Measurements from ENCODE around the gene OSBPL1A. TPM values are rescaled to one million over a fixed set of nuclear protein-coding genes. Genes with fewer than 3 reads are reported as not detected.

The OSBPL1A gene
- total RNA-seq, 1 experiment from 2014 or later: 34.8 TPM

DNA sequence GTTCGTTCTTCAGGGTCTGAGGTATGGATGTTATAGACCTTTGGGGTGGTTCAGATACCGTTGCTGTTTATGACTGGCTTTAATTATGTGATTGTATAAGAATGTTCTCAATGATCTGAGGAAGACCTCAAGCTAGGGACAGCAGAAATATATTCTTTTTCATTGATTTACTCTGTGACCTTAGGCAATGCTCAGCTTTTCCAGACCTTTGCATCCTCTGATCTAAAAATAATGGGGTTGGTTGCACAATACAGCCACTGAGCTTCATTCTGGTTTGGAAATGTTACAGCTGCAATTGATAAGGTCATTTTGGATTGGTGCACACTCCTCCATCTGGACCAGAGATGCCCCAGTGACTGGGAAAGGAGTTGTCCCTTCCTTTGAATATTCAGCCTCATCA, 276.0 kb downstream of the OSBPL1A start:
- no peak overlapping the region for H3K4me3 Mint-ChIP-seq (ENCODE audit: low read depth, unreplicated experiment)
- CTCF ChIA-PET: no interaction called here
- H3K9me3 Mint-ChIP-seq (ENCODE audit: low read depth, unreplicated experiment): peaks cover 4% of the 10 kb centered on the region

DNA sequence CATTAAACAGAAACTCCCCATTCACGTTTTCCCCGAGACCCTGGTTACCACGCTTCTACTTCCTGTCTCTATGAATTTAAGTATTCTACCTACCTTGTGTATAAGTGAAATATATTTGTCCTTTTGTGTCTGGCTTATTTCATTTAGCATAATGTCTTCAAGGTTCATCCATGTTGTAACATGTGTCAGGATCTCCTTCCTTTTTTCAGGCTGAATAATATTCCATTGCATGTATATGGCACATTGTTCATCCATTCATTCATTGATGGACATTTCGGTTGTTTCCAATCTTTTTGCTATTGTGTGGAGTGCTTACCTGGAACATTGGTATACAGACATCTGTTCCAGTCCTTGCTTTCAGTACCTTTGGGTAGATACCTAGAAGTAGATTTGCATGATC, 276.9 kb downstream of the OSBPL1A start:
- intact Hi-C loops (cut with micrococcal nuclease; ENCODE audit: unreplicated experiment): no loop called here
- CTCF ChIA-PET: no interaction called here
- H3K27me3 Mint-ChIP-seq (ENCODE audit: unreplicated experiment): no peaks in the 10 kb centered on the region
- BruUV-seq (replicated peaks): no TSS peak
- no peak for DNase-seq
- H3K9me3 Mint-ChIP-seq (ENCODE audit: low read depth, unreplicated experiment): peaks cover 4% of the 10 kb centered on the region
- H3K4me1 Mint-ChIP-seq (ENCODE audit: low read depth, unreplicated experiment): peaks cover 8% of the 10 kb centered on the region
- H3K36me3 Mint-ChIP-seq (ENCODE audit: insufficient read depth, unreplicated experiment): no peaks in the 10 kb centered on the region
- no peak for TF ChIP-seq CTCF (IDR thresholded peaks at IDR 0.05; ENCODE audit: unreplicated experiment)
- H3K27ac Mint-ChIP-seq (ENCODE audit: unreplicated experiment): no peak overlapping the region
- no peak overlapping the region for H3K4me3 Mint-ChIP-seq (ENCODE audit: low read depth, unreplicated experiment)

More for the DNA sequence above, 276.0 kb downstream of the OSBPL1A start:
- Mint-ChIP-seq H3K4me1 (ENCODE audit: low read depth, unreplicated experiment) (peaks cover 8% of the 10 kb centered on the region), H3K36me3 (ENCODE audit: insufficient read depth, unreplicated experiment) (no peaks in the 10 kb centered on the region), H3K27me3 (ENCODE audit: unreplicated experiment) (no peaks in the 10 kb centered on the region), H3K27ac (ENCODE audit: unreplicated experiment) (no peak overlapping the region)
- BruUV-seq (replicated peaks): no TSS peak
- intact Hi-C loops (cut with micrococcal nuclease; ENCODE audit: unreplicated experiment): no loop called here
- no peak for TF ChIP-seq CTCF (IDR thresholded peaks at IDR 0.05; ENCODE audit: unreplicated experiment)
- no peak for DNase-seq

DNA sequence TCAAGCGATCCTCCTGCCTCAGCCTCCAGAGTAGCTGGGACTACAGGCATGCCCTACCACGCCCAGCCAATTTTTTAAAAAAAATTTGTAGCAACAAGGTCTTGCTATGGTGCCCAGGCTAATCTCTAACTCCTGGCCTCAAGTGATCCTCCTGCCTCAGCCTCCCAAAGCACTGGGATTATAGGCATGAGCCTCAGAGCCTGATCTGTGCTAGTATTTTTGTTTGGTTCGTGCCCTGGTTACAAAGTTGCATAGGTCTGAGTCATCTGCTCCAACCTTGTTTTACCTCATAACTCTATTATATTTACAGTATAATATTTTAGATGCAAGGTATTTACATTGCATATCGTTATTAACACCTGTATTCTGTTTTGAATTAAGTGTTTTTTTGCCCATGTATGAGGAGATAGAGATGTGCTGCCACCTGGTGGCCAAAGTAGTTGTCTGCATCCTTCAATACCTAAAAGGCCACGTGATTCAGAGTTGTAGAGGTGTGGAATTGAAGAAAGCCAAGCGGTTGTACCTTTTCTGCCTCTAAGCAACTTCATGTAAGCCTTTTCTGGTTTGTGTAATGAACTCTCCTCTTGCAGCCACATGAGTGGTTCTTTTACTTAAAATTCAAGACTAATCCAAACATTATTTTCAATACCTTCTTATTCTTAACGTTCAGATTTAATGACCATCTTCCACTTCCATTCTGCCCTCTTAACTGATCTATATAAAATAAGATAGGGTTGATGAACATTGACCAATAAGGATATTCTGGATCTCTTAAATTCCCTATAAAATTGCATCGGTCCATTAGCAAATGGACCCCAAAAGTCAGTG, 278.7 kb downstream of the OSBPL1A start:
- H3K36me3 Mint-ChIP-seq (ENCODE audit: insufficient read depth, unreplicated experiment): no peaks in the 10 kb centered on the region
- H3K27ac Mint-ChIP-seq (ENCODE audit: unreplicated experiment): no peak overlapping the region
- H3K27me3 Mint-ChIP-seq (ENCODE audit: unreplicated experiment): no peaks in the 10 kb centered on the region
- peak; percentile 74 for DNase-seq
- no peak overlapping the region for H3K4me3 Mint-ChIP-seq (ENCODE audit: low read depth, unreplicated experiment)
- H3K9me3 Mint-ChIP-seq (ENCODE audit: low read depth, unreplicated experiment): peaks cover 4% of the 10 kb centered on the region
- H3K4me1 Mint-ChIP-seq (ENCODE audit: low read depth, unreplicated experiment): peaks cover 25% of the 10 kb centered on the region
- CTCF ChIA-PET: interaction anchor here (0.7 kb wide), 1 partner anchor 15 kb away, joined by 3 read pairs; no protein-coding TSS in a partner anchor
- no TSS peak for BruUV-seq (replicated peaks)
- intact Hi-C loops (cut with micrococcal nuclease; ENCODE audit: unreplicated experiment): loop anchor here (1.0 to 10.0 kb wide), 3 partner anchors 102 to 294 kb away; no protein-coding TSS in a partner anchor
- TF ChIP-seq CTCF (IDR thresholded peaks at IDR 0.05; ENCODE audit: unreplicated experiment): peak; percentile 81

DNA sequence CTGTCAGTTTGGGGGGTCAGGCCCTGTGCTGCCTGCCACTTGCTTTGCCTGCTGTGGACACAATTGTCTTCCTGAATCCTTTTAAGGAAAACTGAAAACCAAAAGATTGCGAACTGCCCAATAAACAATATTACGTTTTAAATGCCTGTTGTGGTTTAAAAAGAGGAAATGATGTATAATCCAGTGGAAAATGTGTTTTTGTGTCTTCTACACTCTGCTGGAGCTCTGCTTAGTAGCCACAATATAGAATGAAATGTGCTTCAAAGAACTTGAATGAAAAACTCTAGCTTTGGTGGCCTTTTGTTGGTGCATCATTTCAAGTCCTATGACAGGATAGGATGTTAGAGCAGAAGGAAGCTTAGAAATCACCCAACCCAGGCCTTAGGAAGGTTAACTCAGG, 282.0 kb downstream of the OSBPL1A start:
- no peak overlapping the region for H3K27ac Mint-ChIP-seq (ENCODE audit: unreplicated experiment)
- no peaks in the 10 kb centered on the region for H3K27me3 Mint-ChIP-seq (ENCODE audit: unreplicated experiment)
- no peak for TF ChIP-seq CTCF (IDR thresholded peaks at IDR 0.05; ENCODE audit: unreplicated experiment)
- peaks cover under 1% of the 10 kb centered on the region for H3K9me3 Mint-ChIP-seq (ENCODE audit: low read depth, unreplicated experiment)
- no TSS peak for BruUV-seq (replicated peaks)
- peaks cover 47% of the 10 kb centered on the region for H3K4me1 Mint-ChIP-seq (ENCODE audit: low read depth, unreplicated experiment)
- no peaks in the 10 kb centered on the region for H3K36me3 Mint-ChIP-seq (ENCODE audit: insufficient read depth, unreplicated experiment)
- DNase-seq: no peak
- no peak overlapping the region for H3K4me3 Mint-ChIP-seq (ENCODE audit: low read depth, unreplicated experiment)
- intact Hi-C loops (cut with micrococcal nuclease; ENCODE audit: unreplicated experiment): loop anchor here (5.0 to 10.0 kb wide), 2 partner anchors 98 to 291 kb away; no protein-coding TSS in a partner anchor
- CTCF ChIA-PET: no interaction called here

Data from Calu3 (cell line).